DMS79 treated with DMSO at 0.1 percent for 48 hours (cell line): ENCODE measurements around the gene TUT1.
A peak's percentile ranks its signal among the peaks of the same experiment; 100 is the strongest.

ENCODE experiments used
- DNase-seq: peaks from one replicate; lab custom pipeline; 2025; lab: John Stamatoyannopoulos, UW

Gene TUT1

GRCh38 chr11:62542111-62542745 lies 49.1 kb downstream of the TUT1 start:
- peak; percentile 15 for DNase-seq

DNA sequence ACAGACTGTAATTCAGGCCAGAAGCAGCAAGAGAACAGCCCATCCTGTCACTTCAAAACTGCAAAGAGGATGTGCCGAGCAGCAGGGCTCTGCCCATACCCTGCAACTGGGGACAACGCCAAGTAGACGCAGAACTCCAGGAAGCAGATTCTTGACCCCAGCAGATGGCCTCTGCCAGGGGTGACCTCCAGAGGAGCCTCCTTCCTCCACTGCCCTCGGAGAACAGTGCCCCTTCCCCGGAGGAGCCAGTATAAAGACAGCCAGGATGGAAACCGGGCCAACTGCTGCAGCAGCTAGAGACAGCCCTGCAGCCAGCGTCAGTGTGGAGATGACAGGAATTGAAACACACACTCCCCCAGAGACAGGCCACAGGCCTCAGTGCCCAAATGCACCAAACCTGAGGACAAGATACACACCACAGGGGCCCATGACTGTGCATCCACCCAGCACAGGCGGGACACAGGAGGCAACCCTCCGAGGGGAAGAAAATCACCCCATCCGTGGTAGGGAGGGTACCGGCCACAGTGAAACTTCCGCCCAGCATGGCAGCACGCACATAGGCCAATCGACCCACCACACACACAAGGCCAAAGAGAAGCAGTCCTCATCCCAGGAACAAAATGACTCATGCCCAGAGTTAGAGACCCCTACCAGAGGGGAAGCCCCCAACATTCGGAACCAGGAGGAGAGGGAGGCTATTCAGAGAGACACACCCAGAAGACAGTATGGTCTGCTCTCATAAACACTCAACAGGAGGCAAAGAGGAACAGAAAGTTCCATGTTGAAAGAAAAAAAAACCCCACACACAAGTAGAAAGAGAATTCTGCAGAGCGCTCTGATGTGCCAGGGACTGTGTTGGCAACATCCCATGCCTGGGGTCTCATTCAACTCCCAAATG lies 50.3 kb downstream of the TUT1 start:
- no peak for DNase-seq

DNA sequence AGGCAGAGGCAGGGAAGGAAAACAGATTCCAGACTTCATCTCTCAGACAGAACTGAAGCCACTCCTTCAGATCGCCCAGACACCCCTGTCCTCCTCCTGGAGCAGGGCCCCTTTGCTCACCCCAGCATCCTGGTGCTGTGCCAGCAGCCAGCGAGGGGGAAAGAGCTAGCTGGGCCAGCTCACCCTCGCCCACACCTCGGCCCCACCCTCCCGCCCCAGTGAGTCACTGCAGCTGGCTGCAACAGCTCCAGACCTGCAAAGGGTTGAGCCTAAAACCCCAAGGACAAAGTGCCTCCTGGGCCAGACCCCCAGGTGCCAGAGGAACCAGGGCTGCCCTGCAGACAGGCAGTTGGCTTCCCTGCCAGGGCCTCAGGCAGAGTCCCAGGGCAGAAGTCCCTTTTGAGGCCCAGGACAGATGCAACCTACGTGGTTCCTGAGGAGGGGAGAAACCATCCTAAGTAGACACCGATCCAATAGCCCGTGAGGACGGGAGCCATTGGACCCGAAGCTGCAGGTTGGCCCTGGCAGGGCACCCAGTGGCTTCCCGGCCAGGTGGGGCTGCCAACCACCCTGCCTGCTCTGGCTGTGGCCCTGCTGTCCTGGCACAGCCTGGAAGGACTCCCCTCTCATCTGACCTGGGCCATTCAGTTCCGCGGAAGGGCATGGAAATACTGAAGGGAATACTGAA lies 51.9 kb downstream of the TUT1 start:
- DNase-seq = peak; percentile 63

DNA sequence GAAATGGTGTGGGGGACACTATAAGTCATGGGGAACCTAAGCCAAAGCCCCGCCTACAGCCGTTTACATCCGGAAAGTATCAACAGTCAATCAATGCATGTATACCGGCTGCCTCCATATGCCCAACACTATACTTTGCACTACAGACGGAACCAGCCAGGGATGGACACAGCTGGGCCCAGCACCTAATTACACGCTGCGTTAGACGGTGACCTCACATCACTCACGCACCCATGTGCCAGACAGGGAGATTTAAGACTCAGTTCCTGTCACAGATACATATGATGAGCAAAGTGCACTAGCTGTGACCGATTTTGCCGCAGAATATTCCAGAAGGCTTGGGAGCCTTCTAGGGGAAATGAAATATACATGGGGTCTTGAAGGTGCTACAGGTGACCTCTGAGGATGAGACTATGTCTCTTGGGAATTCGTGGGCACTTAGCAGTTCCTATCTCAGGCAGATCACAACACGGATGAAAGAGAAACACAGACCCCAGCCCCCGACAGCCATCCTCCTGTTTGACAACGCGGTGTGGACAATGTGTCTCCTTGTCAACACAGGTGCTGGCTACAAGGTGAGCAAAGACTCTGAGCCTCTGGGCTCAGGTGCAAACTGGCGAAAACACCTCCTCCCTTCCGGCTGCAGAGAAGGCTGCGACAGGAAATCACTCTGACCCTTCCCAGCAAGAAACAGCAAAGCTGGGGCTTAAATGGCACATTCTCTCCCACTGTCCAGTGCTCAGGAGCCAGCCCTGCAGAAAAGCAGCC lies 52.7 kb downstream of the TUT1 start:
- peak; percentile 38 for DNase-seq

GRCh38 chr11:62536301-62536957 lies 54.9 kb downstream of the TUT1 start:
- peak; percentile 88 for DNase-seq

GRCh38 chr11:62535802-62536201 lies 55.5 kb downstream of the TUT1 start:
- DNase-seq = no peak

- no peak for DNase-seq
Observed at GRCh38 chr11:62534779-62535545, 56.4 kb downstream of the TUT1 start.

DNA sequence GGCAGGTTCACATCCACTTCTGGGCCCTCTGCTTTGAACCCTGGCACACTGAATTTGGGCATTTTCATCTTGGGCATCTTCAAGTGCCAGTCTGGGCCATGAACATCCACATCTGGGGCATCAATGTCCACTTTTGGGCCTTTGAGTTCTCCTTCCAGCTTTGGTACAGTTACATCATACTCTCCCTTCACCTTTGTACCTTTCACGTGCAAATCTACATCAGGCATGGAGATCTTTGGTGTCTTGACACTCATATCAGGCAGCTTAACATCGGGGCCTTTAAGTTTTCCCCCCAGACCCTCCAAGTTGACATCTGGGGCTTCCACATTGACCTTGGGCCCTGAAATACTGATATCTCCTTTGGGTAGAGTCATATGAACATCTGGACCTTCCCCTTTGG lies 59.2 kb downstream of the TUT1 start:
- DNase-seq = no peak
